ENCODE results near the gene ESRRA. TPM values are rescaled to one million over a fixed set of nuclear protein-coding genes. Genes with fewer than 3 reads are reported as not detected.
A peak's percentile ranks its signal among the peaks of the same experiment; 100 is the strongest.

ESRRA gene
- total and polyA plus RNA-seq, 2 of the 13 experiments (the other 11 are each of a cell fraction or from before 2014, with no cell fraction given), result 18.1 to 36.3 TPM

DNA sequence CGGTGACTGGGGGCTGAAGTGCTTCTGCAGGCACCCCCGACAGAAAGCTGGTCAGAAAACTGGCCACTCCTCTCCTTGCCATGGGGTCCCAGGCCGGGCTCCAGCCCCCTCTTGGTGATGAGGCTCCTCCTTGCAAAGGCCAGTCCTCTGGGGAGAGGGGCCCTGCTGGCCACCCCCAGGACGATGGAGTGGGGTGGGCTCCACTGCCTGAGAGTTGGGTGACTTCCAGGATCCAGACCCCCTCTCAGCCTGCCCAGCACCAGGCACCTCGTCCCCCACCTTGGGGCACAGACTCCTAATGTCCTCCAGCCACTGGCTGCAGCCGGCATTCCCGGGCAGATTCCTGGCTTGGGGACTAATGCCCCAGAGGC, 53.2 kb downstream of the ESRRA start (continued):
- TF ChIP-seq ZNF234 (CRISPR knock-in tag; conservative IDR thresholded peaks at IDR 0.05) (no peak), SUZ12 (IDR thresholded peaks at IDR 0.05; ENCODE audit: low read depth, low read length) (no peak), ESRRA (CRISPR knock-in tag; IDR thresholded peaks at IDR 0.05; ENCODE audit: low read depth) (no peak; the same call in 1 of the 2 replicates), AGO2 (optimal IDR thresholded peaks at IDR 0.05; ENCODE audit: low read depth, low read length) (no peak), SIX4 (CRISPR knock-in tag; IDR thresholded peaks at IDR 0.05) (no peak), ZNF205 (CRISPR knock-in tag; IDR thresholded peaks at IDR 0.05) (no peak), ZNF367 (CRISPR knock-in tag; IDR thresholded peaks at IDR 0.05; ENCODE audit: borderline replicate concordance) (0 out of 2 replicates have a peak, but pooled peaks have one; percentile 19), RBM39 (IDR thresholded peaks at IDR 0.05; ENCODE audit: low read depth, low read length, poor library complexity, severe bottlenecking) (peak; percentile 9), KMT2A (CRISPR knock-in tag; IDR thresholded peaks at IDR 0.05) (no peak), ARID2 (CRISPR knock-in tag; IDR thresholded peaks at IDR 0.05; ENCODE audit: borderline replicate concordance) (no peak), GATAD1 (CRISPR knock-in tag; IDR thresholded peaks at IDR 0.05) (no peak), POLR2G (IDR thresholded peaks at IDR 0.05; ENCODE audit: low read depth, low read length) (no peak), ELF4 (CRISPR knock-in tag; IDR thresholded peaks at IDR 0.05; ENCODE audit: borderline replicate concordance) (no peak), ZNF510 (CRISPR knock-in tag; IDR thresholded peaks at IDR 0.05; ENCODE audit: low read depth) (no peak)
- TF ChIP-seq, protein P1, sequence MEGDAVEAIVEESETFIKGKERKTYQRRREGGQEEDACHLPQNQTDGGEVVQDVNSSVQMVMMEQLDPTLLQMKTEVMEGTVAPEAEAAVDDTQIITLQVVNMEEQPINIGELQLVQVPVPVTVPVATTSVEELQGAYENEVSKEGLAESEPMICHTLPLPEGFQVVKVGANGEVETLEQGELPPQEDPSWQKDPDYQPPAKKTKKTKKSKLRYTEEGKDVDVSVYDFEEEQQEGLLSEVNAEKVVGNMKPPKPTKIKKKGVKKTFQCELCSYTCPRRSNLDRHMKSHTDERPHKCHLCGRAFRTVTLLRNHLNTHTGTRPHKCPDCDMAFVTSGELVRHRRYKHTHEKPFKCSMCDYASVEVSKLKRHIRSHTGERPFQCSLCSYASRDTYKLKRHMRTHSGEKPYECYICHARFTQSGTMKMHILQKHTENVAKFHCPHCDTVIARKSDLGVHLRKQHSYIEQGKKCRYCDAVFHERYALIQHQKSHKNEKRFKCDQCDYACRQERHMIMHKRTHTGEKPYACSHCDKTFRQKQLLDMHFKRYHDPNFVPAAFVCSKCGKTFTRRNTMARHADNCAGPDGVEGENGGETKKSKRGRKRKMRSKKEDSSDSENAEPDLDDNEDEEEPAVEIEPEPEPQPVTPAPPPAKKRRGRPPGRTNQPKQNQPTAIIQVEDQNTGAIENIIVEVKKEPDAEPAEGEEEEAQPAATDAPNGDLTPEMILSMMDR (CRISPR knock-in tag; IDR thresholded peaks at IDR 0.05), result no peak
- TF ChIP-seq, protein P2, sequence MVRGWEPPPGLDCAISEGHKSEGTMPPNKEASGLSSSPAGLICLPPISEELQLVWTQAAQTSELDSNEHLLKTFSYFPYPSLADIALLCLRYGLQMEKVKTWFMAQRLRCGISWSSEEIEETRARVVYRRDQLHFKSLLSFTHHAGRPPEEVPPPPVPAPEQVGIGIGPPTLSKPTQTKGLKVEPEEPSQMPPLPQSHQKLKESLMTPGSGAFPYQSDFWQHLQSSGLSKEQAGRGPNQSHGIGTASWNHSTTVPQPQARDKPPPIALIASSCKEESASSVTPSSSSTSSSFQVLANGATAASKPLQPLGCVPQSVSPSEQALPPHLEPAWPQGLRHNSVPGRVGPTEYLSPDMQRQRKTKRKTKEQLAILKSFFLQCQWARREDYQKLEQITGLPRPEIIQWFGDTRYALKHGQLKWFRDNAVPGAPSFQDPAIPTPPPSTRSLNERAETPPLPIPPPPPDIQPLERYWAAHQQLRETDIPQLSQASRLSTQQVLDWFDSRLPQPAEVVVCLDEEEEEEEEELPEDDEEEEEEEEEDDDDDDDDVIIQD (CRISPR knock-in tag; IDR thresholded peaks at IDR 0.05; ENCODE audit: low read depth), result no peak
- TF ChIP-seq, protein P3, sequence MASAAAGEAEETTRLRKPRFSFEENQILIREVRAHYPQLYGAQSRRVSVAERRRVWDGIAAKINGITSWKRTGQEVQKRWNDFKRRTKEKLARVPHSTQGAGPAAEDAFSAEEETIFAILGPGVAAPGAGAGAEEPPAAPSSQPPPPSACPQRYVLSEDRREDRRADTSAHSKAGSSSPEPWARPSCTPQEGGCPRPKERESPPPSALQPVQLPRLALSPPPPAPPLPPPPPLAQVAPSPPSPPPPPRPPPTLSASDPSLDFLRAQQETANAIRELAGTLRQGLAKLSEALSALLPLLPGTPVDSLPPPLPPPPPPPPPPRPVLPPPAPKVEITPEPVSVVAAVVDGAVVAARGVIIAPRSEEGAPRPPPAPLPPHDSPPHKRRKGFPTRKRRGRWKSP (CRISPR knock-in tag; IDR thresholded peaks at IDR 0.05), result peak; percentile 59; the same call in 1 of the 2 replicates
- TF ChIP-seq, protein P4, sequence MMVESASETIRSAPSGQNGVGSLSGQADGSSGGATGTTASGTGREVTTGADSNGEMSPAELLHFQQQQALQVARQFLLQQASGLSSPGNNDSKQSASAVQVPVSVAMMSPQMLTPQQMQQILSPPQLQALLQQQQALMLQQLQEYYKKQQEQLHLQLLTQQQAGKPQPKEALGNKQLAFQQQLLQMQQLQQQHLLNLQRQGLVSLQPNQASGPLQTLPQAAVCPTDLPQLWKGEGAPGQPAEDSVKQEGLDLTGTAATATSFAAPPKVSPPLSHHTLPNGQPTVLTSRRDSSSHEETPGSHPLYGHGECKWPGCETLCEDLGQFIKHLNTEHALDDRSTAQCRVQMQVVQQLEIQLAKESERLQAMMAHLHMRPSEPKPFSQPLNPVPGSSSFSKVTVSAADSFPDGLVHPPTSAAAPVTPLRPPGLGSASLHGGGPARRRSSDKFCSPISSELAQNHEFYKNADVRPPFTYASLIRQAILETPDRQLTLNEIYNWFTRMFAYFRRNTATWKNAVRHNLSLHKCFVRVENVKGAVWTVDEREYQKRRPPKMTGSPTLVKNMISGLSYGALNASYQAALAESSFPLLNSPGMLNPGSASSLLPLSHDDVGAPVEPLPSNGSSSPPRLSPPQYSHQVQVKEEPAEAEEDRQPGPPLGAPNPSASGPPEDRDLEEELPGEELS (CRISPR knock-in tag; IDR thresholded peaks at IDR 0.05), result no peak
